Heart right ventricle (tissue), 16 donors: Measurements from ENCODE around the gene VSTM4. TPM values are rescaled to one million over a fixed set of nuclear protein-coding genes. Genes with fewer than 3 reads are reported as not detected.

Experiments used
- ATAC-seq, 8 donors: fragments of 200-7000 bp; cut with Tn5 transposase; one replicate each; pipeline ENCODE4 v1.9.1; 2020; ENCODE audit warnings: mild to moderate bottlenecking in 8 of 8, moderate library complexity in 8 of 8, moderate number of reproducible peaks in 1 of 8
- DNase-seq, 2 donors: peaks; one replicate each; pipeline ENCODE4 v3.0.0-alpha.2; 2020
- H3K27ac ChIP-seq, 10 donors: fragments of 200-600 bp; sonication (generic) in 2 of 10; one replicate each; pipeline versions ENCODE4 v1.5.0 to v1.8.0; 2020 to 2022; ENCODE audit warnings: mild to moderate bottlenecking in 3 of 10
- H3K27me3 ChIP-seq, 7 donors: fragments of 200-600 bp; one replicate each; pipeline ENCODE4 v1.8.0; 2021 to 2022; ENCODE audit warnings: mild to moderate bottlenecking in 2 of 7
- H3K36me3 ChIP-seq, 9 donors: fragments of 200-600 bp; sonication (generic) in 1 of 9; one replicate each; pipeline versions ENCODE4 v1.5.0 to v1.8.0; 2020 to 2022; ENCODE audit warnings: mild to moderate bottlenecking in 2 of 9
- H3K4me1 ChIP-seq, 9 donors: fragments of 200-600 bp; sonication (generic) in 1 of 9; one replicate each; pipeline versions ENCODE4 v1.5.0 to v1.8.0; 2020 to 2022; ENCODE audit warnings: mild to moderate bottlenecking in 4 of 9
- H3K4me3 ChIP-seq, 10 donors: fragments of 200-600 bp; sonication (generic) in 2 of 10; one replicate each; pipeline versions ENCODE4 v1.5.0 to v1.8.0; 2020 to 2022; ENCODE audit warnings: mild to moderate bottlenecking in 7 of 10, moderate library complexity in 2 of 10
- H3K9me3 ChIP-seq, 11 donors: fragments of 200-600 bp in 10 of 11; sonication (generic) in 2 of 11; one replicate each; pipeline versions ENCODE4 v1.5.0 to v1.8.0; 2013 to 2022; ENCODE audit warnings: mild to moderate bottlenecking in 2 of 11, control low read depth in 1 of 11, moderate library complexity in 1 of 11
- WGBS, 2 donors: extraction: QIAGEN DNeasy Blood & Tissue Kit; methylation state at CpG; one replicate each; pipeline ENCODE4 v1.1.7; 2013; ENCODE audit warnings: inconsistent platforms in 1 of 2; 5-methylcytosine and 5-hydroxymethylcytosine counted together
- intact Hi-C, 10 donors: fragments of 100-400 bp; cut with DNase I; formaldehyde crosslinking; loops; one replicate each; pipeline versions ENCODE4 v1.11.1 to v1.14.2; 2022
- polyA plus RNA-seq, 2 donors: library from polyadenylated mRNA; stranded (reverse); fragments of 200-250 nt; gene quantifications; one replicate each; pipeline ENCODE4 v1.2.3, GENCODE V29; 2013
- total RNA-seq, 10 donors: library from RNA; stranded (reverse); fragmentation: NEBNext Ultra II Directional in 3 of 10; extraction: Animal tissue kit (Norgen Biotek cat#: 25700) in 3 of 10; gene quantifications; one replicate each; pipeline versions ENCODE4 v1.2.1 to v1.2.4, GENCODE V29; 2021 to 2023
- TF ChIP-seq, protein P1 (sequence below), 9 donors: fragments of 200-600 bp; sonication (generic) in 2 of 9; IDR thresholded peaks; one replicate each; pipeline versions ENCODE4 v1.5.0 to v1.8.0; 2021 to 2022; ENCODE audit warnings: antibody characterized with exemption in 9 of 9, mild to moderate bottlenecking in 5 of 9, moderate library complexity in 1 of 9
- donor health status: Arrhythmogenic right ventricular cardiomyopathy.
- donor health status: ischemic (EF 13 %, LVEDD 7.1; RV severe dilation, severe dysfunction).
- donor health status: healthy with polysubstance abuse.
- donor health status: DM: no; HTN: yes; CAD: no.
- donor health status: DM: no; HTN: no; CAD: no.
- donor health status: ischemic (EF 25% LVEDD 6.9; RV normal size, moderate dysfunction).
- donor health status: ischemic (EF 25% LVEDD 5.7; RV mildly dilated, moderate dysfunction).
- donor health status: healthy.
- donor health status: DM: yes; HTN: yes; CAD: no.
- donor health status: Ischemic cardiomyopathy.
- donor health status: ischemic (EF 35%, LVEDD 5.7; RV mildly dilated, moderate dysfunction).
- donor health status: nonischemic (EF 11% LVEDD 7.7; RV severe dilation, severe dysfunction).
- donor health status: DM: yes; HTN: yes; CAD: no.
- donor health status: PGD.
- donor health status: ischemic (EF 29% LVEDD 5.4; RV normal size, mild dysfunction).
- donor health status: nonischemic (EF 23%, LVEDD 6.1; RV moderate dilation, normal function).

Gene VSTM4
- total and polyA plus RNA-seq, 12 donors = 5.0 to 26.7 (median 16.3) TPM

DNA sequence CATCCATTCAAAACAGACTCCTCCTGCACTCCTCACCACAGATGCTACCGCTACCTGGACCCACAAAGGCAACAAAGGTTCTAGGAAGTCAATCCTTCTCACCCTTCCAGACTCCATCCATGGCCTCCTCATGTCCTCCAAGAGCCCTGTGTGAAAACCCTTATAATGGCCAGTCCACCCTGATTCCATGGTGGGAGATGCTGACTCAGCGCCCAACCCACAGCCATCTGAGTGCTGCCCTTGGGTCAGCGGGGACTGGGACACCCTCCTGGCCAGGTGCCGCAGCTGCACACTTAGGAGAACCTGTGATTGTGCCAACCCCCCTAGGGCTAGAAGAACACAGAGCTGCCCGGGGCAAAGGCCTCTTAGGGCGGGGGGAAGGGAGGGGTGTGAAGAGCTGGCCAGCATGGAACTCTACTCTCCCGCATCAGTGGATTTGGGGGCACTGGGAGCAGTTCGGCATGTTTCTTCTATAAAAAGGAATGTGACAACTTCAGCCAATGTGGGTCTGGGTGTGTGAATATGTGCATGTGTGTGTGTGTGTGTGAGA, 47.5 kb upstream of the VSTM4 start:
- H3K27me3 ChIP-seq = no peaks in the 10 kb centered on the region
- no peak overlapping the region for H3K4me3 ChIP-seq
- intact Hi-C loops = loop anchor here (1.0 to 10.0 kb wide), 10 partner anchors 161 to 608 kb away; no protein-coding TSS in a partner anchor
- no peak overlapping the region for H3K27ac ChIP-seq
- peaks cover 0 to 30% (median 8%) of the 10 kb centered on the region in 9 donors for H3K4me1 ChIP-seq
- ATAC-seq (no peak), DNase-seq (no peak)
- 87 to 92% methylated on average over 8 of the region's 8 CpGs for WGBS, 2 donors
- H3K36me3 ChIP-seq = peaks cover 0 to 77% (median 0%) of the 10 kb centered on the region in 9 donors
- H3K9me3 ChIP-seq = no peaks in the 10 kb centered on the region
- TF ChIP-seq, protein P1, sequence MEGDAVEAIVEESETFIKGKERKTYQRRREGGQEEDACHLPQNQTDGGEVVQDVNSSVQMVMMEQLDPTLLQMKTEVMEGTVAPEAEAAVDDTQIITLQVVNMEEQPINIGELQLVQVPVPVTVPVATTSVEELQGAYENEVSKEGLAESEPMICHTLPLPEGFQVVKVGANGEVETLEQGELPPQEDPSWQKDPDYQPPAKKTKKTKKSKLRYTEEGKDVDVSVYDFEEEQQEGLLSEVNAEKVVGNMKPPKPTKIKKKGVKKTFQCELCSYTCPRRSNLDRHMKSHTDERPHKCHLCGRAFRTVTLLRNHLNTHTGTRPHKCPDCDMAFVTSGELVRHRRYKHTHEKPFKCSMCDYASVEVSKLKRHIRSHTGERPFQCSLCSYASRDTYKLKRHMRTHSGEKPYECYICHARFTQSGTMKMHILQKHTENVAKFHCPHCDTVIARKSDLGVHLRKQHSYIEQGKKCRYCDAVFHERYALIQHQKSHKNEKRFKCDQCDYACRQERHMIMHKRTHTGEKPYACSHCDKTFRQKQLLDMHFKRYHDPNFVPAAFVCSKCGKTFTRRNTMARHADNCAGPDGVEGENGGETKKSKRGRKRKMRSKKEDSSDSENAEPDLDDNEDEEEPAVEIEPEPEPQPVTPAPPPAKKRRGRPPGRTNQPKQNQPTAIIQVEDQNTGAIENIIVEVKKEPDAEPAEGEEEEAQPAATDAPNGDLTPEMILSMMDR (IDR thresholded peaks at IDR 0.05) = no peak

DNA sequence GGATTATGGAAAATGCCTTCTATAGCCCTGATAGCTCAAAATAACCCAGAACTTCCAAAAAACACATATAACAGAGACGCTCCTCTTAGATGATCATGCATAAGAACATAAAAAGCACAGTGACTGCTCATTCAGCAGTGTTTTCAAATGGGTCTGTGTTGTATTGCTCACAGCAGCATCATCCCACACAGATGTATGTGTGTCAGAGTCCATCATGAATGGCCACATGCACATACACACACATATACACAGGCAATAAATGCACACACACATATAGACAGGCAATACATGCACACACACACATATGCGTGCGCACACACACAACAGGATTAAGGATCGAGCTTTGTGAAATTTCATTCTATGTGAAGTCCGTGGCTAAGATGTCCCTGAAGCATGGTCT, 46.7 kb upstream of the VSTM4 start:
- H3K9me3 ChIP-seq = no peaks in the 10 kb centered on the region
- DNase-seq (no peak), ATAC-seq (no peak)
- H3K27ac ChIP-seq = no peak overlapping the region
- WGBS, 2 donors = 84 to 89% methylated on average over 5 of the region's 5 CpGs
- H3K4me1 ChIP-seq = peaks cover 0 to 23% (median 7%) of the 10 kb centered on the region in 9 donors
- H3K27me3 ChIP-seq = no peaks in the 10 kb centered on the region
- TF ChIP-seq, protein P1 (IDR thresholded peaks at IDR 0.05) = no peak
- H3K36me3 ChIP-seq = peaks cover 0 to 73% (median 0%) of the 10 kb centered on the region in 9 donors
- no peak overlapping the region for H3K4me3 ChIP-seq
- intact Hi-C loops = loop anchor here (1.0 to 10.0 kb wide), 10 partner anchors 160 to 607 kb away; no protein-coding TSS in a partner anchor

DNA sequence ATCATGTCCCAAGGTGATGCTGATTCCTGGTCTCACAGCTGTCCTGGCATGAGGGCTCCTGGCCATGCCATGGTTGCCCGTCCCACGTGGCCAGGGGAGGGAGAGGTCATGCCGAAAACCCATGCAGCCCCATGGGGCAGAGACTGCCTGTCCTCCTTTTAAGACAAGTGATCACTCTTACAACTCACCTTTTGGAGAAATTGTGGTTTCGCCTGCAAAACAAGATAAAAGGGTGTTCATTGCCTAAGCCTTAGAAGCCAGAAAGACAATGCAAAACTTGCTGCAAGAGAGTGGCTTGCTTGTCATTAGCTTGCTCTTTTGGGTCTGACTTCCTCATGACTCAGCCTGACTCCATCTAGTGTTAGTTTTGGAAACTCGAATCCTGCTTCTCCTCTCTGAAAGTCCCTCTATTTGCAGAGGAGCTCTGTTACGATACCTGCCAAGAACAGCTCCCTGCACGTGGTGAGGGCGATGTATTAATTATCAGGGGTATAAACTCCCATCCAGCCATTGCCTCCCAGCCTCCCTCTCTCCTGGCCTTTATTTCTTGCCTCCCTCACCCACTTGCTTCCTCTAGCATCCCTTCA, 46.2 kb upstream of the VSTM4 start:
- Histone ChIP-seq H3K4me1 (peaks cover 0 to 17% (median 7%) of the 10 kb centered on the region in 9 donors), H3K9me3 (no peaks in the 10 kb centered on the region), H3K36me3 (peaks cover 0 to 72% (median 0%) of the 10 kb centered on the region in 9 donors), H3K27me3 (no peaks in the 10 kb centered on the region), H3K4me3 (no peak overlapping the region), H3K27ac (no peak overlapping the region)
- ATAC-seq (peak in 7 of 8 donors; percentile 48 to 77 (median 71)), DNase-seq (no peak)
- intact Hi-C loops = loop anchor here (1.0 to 10.0 kb wide), 10 partner anchors 159 to 607 kb away; no protein-coding TSS in a partner anchor
- TF ChIP-seq, protein P1 (IDR thresholded peaks at IDR 0.05) = peak in 7 of 9 donors; percentile 45 to 70 (median 57)
- 50 to 57% methylated on average over 8 of the region's 8 CpGs for WGBS, 2 donors

DNA sequence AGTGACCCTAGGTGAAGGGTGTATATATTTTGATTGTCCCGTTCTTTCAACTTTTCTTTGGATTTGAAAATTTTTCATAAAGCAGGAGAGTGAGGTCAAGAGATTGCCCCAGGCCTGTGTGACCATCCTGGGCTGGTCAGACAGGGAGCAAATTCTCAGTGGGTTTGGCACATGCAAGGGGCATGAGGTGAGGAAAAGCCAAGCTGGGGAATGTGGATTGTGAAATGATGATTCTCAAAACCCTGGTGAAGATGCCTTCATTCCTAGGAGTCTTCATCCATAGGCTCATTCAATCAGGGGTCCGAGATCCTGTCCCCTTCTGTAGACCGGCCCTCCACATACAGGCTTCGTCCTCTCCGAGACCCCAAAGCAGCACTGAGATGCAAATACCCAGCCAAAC, 45.5 kb upstream of the VSTM4 start:
- no peak overlapping the region for H3K4me3 ChIP-seq
- ATAC-seq (no peak), DNase-seq (no peak)
- H3K4me1 ChIP-seq = peaks cover 0 to 14% (median 6%) of the 10 kb centered on the region in 9 donors
- H3K27ac ChIP-seq = no peak overlapping the region
- peaks cover 0 to 68% (median 0%) of the 10 kb centered on the region in 9 donors for H3K36me3 ChIP-seq
- no peaks in the 10 kb centered on the region for H3K27me3 ChIP-seq
- TF ChIP-seq, protein P1 (IDR thresholded peaks at IDR 0.05) = no peak
- 93 to 96% methylated on average over 5 of the region's 5 CpGs for WGBS, 2 donors
- no peaks in the 10 kb centered on the region for H3K9me3 ChIP-seq
- intact Hi-C loops = loop anchor here (1.0 to 10.0 kb wide), 10 partner anchors 159 to 606 kb away; no protein-coding TSS in a partner anchor
